Neural cell (in vitro differentiated cells): ENCODE data around the gene CDK5RAP2. TPM values are rescaled to one million over a fixed set of nuclear protein-coding genes. Genes with fewer than 3 reads are reported as not detected.

Experiments used
- H2AFZ ChIP-seq: fragments of 200-600, 300-800 bp; sonication (generic), shearing (Covaris generic); 2 replicates; pipeline ENCODE4 v1.6.0; 2014; ENCODE audit warnings: low read depth, mild to moderate bottlenecking, antibody characterized with exemption, low read length, moderate library complexity
- H3F3A ChIP-seq: fragments of 200-600 bp; shearing (Covaris generic); 2 replicates; pipeline ENCODE4 v1.6.1; 2016; ENCODE audit warnings: mild to moderate bottlenecking, moderate library complexity, mixed read lengths, antibody characterized with exemption, low read length; ENCODE audit not compliant: insufficient read depth, poor library complexity, severe bottlenecking
- H3K27ac ChIP-seq: fragments of 200-600, 300-800 bp; sonication (generic), shearing (Covaris generic); 2 replicates; pipeline ENCODE4 v1.5.1; 2014; ENCODE audit warnings: mild to moderate bottlenecking, low read length, moderate library complexity
- H3K27me3 ChIP-seq: fragments of 300-800, 200-600 bp; sonication (generic), shearing (Covaris generic); 2 replicates; pipeline ENCODE4 v1.6.0; 2014; ENCODE audit warnings: mild to moderate bottlenecking, low read depth, low read length, moderate library complexity; ENCODE audit not compliant: insufficient read depth
- H3K36me3 ChIP-seq: fragments of 300-800, 200-600 bp; sonication (generic), shearing (Covaris generic); 2 replicates; pipeline ENCODE4 v1.5.1; 2014; ENCODE audit warnings: mild to moderate bottlenecking, antibody characterized with exemption, low read length, moderate library complexity; ENCODE audit not compliant: insufficient read depth
- H3K4me2 ChIP-seq: fragments of 300-800, 200-600 bp; sonication (generic), shearing (Covaris generic); 2 replicates; pipeline ENCODE4 v1.6.0; 2014; ENCODE audit warnings: mild to moderate bottlenecking, low read length
- H3K4me3 ChIP-seq: fragments of 300-800, 200-600 bp; sonication (generic), shearing (Covaris generic); 2 replicates; pipeline ENCODE4 v1.5.1; 2014; ENCODE audit warnings: mild to moderate bottlenecking, low read length, moderate library complexity
- H3K79me2 ChIP-seq: fragments of 200-600 bp; shearing (Covaris generic); replicated peaks from 2 replicates; pipeline ENCODE4 v1.6.0; 2014; ENCODE audit warnings: mild to moderate bottlenecking, low read length, moderate library complexity; ENCODE audit not compliant: insufficient read depth
- H3K9ac ChIP-seq: fragments of 300-800, 200-600 bp; sonication (generic), shearing (Covaris generic); 2 replicates; pipeline ENCODE4 v1.6.1; 2016; ENCODE audit warnings: mild to moderate bottlenecking, low read length, mixed read lengths
- H3K9me2 ChIP-seq: fragments of 200-600 bp; shearing (Covaris generic); 2 replicates; pipeline ENCODE4 v1.6.1; 2016; ENCODE audit warnings: mild to moderate bottlenecking, low read length, mixed read lengths; ENCODE audit not compliant: insufficient read depth
- H3K9me3 ChIP-seq: fragments of 200-600, 300-800 bp; sonication (generic), shearing (Covaris generic); 2 replicates; pipeline ENCODE4 v1.6.1; 2016; ENCODE audit warnings: mild to moderate bottlenecking, mixed run types, low read length, moderate library complexity, mixed read lengths
- H4K20me1 ChIP-seq: fragments of 200-600 bp; shearing (Covaris generic); 2 replicates; pipeline ENCODE4 v1.6.1; 2016; ENCODE audit warnings: mild to moderate bottlenecking, mixed run types; ENCODE audit not compliant: insufficient read depth
- CTCF ChIP-seq: fragments of 450-650 bp; IDR thresholded peaks from 2 replicates; pipeline ENCODE4 v1.5.1; 2014; ENCODE audit warnings: antibody characterized with exemption, mild to moderate bottlenecking, moderate library complexity; ENCODE audit not compliant: poor library complexity, severe bottlenecking
- EP300 ChIP-seq: fragments of 450-650 bp; conservative IDR thresholded peaks from 2 replicates; pipeline ENCODE4 v1.6.1; 2014; ENCODE audit warnings: antibody characterized with exemption, mild to moderate bottlenecking, moderate library complexity; ENCODE audit not compliant: poor library complexity, severe bottlenecking
- EZH2 ChIP-seq: fragments of 200-600, 300-800 bp; shearing (Covaris generic), sonication (generic); IDR thresholded peaks from 2 replicates; pipeline ENCODE4 v1.6.1; 2014; ENCODE audit warnings: antibody characterized with exemption, low read length, borderline replicate concordance, mild to moderate bottlenecking; ENCODE audit not compliant: insufficient read depth, poor library complexity, severe bottlenecking
- MXI1 ChIP-seq: fragments of 450-650 bp; conservative IDR thresholded peaks from 2 replicates; pipeline ENCODE4 v1.6.1; 2014; ENCODE audit warnings: antibody characterized with exemption, mild to moderate bottlenecking; ENCODE audit not compliant: poor library complexity, severe bottlenecking
- POLR2AphosphoS5 ChIP-seq: IDR thresholded peaks from 2 replicates; pipeline ENCODE4 v1.6.1; 2012
- RAD21 ChIP-seq: fragments of 450-650 bp; conservative IDR thresholded peaks from 2 replicates; pipeline ENCODE4 v1.6.1; 2014; ENCODE audit warnings: antibody characterized with exemption, mild to moderate bottlenecking, moderate library complexity
- SMC3 ChIP-seq: fragments of 450-650 bp; conservative IDR thresholded peaks from 2 replicates; pipeline ENCODE4 v1.6.1; 2014; ENCODE audit warnings: antibody characterized with exemption, mild to moderate bottlenecking, moderate library complexity; ENCODE audit not compliant: poor library complexity
- TAF1 ChIP-seq: IDR thresholded peaks from 2 replicates; pipeline ENCODE4 v1.6.1; 2012; ENCODE audit warnings: low read depth
- polyA plus RNA-seq: library from polyadenylated mRNA; depleted of rRNA; stranded (reverse); fragments of >200 nt; gene quantifications from 2 replicates; pipeline ENCODE4 v1.2.3, GENCODE V29; 2014
- TF ChIP-seq, protein P1 (sequence below): IDR thresholded peaks from 2 replicates; pipeline ENCODE4 v1.6.1; 2012; ENCODE audit warnings: borderline replicate concordance

Gene CDK5RAP2
- polyA plus RNA-seq, 1 donor from 2014 or later = 43.3 TPM

GRCh38 chr9:120510816-120511215, 69.2 kb downstream of the CDK5RAP2 start:
- TF ChIP-seq MXI1 (no peak), EP300 (no peak), SMC3 (no peak), POLR2AphosphoS5 (no peak), RAD21 (no peak), EZH2 (no peak), TAF1 (no peak), CTCF (no peak)
- TF ChIP-seq, protein P1, sequence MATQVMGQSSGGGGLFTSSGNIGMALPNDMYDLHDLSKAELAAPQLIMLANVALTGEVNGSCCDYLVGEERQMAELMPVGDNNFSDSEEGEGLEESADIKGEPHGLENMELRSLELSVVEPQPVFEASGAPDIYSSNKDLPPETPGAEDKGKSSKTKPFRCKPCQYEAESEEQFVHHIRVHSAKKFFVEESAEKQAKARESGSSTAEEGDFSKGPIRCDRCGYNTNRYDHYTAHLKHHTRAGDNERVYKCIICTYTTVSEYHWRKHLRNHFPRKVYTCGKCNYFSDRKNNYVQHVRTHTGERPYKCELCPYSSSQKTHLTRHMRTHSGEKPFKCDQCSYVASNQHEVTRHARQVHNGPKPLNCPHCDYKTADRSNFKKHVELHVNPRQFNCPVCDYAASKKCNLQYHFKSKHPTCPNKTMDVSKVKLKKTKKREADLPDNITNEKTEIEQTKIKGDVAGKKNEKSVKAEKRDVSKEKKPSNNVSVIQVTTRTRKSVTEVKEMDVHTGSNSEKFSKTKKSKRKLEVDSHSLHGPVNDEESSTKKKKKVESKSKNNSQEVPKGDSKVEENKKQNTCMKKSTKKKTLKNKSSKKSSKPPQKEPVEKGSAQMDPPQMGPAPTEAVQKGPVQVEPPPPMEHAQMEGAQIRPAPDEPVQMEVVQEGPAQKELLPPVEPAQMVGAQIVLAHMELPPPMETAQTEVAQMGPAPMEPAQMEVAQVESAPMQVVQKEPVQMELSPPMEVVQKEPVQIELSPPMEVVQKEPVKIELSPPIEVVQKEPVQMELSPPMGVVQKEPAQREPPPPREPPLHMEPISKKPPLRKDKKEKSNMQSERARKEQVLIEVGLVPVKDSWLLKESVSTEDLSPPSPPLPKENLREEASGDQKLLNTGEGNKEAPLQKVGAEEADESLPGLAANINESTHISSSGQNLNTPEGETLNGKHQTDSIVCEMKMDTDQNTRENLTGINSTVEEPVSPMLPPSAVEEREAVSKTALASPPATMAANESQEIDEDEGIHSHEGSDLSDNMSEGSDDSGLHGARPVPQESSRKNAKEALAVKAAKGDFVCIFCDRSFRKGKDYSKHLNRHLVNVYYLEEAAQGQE = no peak
- no peaks in the 10 kb centered on the region for H3K79me2 ChIP-seq
- H3K27me3 ChIP-seq = no peaks in the 10 kb centered on the region
- H3K9me3 ChIP-seq = peaks cover 3% of the 10 kb centered on the region
- H3F3A ChIP-seq = no peaks in the 10 kb centered on the region
- H3K4me3 ChIP-seq = no peak overlapping the region
- H3K27ac ChIP-seq = no peak overlapping the region
- H3K9ac ChIP-seq = no peak overlapping the region
- H3K4me2 ChIP-seq = no peak overlapping the region
- no peaks in the 10 kb centered on the region for H3K9me2 ChIP-seq
- no peaks in the 10 kb centered on the region for H4K20me1 ChIP-seq
- H3K36me3 ChIP-seq = no peaks in the 10 kb centered on the region
- no peak overlapping the region for H2AFZ ChIP-seq

GRCh38 chr9:120507936-120508510, 71.9 kb downstream of the CDK5RAP2 start:
- Histone ChIP-seq H3F3A (no peaks in the 10 kb centered on the region), H3K79me2 (no peaks in the 10 kb centered on the region), H4K20me1 (no peaks in the 10 kb centered on the region), H3K9me2 (no peaks in the 10 kb centered on the region), H2AFZ (no peak overlapping the region), H3K4me3 (no peak overlapping the region), H3K27ac (peak overlapping the region; percentile 67), H3K9me3 (peaks cover 4% of the 10 kb centered on the region), H3K9ac (no peak overlapping the region), H3K36me3 (no peaks in the 10 kb centered on the region), H3K4me2 (no peak overlapping the region), H3K27me3 (no peaks in the 10 kb centered on the region)
- TF ChIP-seq POLR2AphosphoS5 = no peak
- no peak for TF ChIP-seq CTCF
- no peak for TF ChIP-seq EZH2
- TF ChIP-seq, protein P1 = no peak
- TF ChIP-seq RAD21 = no peak
- TF ChIP-seq SMC3 = no peak
- TF ChIP-seq EP300 = no peak
- no peak for TF ChIP-seq TAF1
- TF ChIP-seq MXI1 = no peak
